Neural cell (in vitro differentiated cells): ENCODE data around the gene EPB41L5. TPM values are rescaled to one million over a fixed set of nuclear protein-coding genes. Genes with fewer than 3 reads are reported as not detected.

Experiments
- H2AFZ ChIP-seq: fragments of 200-600, 300-800 bp; sonication (generic), shearing (Covaris generic); 2 replicates; pipeline ENCODE4 v1.6.0; 2014; ENCODE audit warnings: low read depth, mild to moderate bottlenecking, antibody characterized with exemption, low read length, moderate library complexity
- H3F3A ChIP-seq: fragments of 200-600 bp; shearing (Covaris generic); 2 replicates; pipeline ENCODE4 v1.6.1; 2016; ENCODE audit warnings: mild to moderate bottlenecking, moderate library complexity, mixed read lengths, antibody characterized with exemption, low read length; ENCODE audit not compliant: insufficient read depth, poor library complexity, severe bottlenecking
- H3K27ac ChIP-seq: fragments of 200-600, 300-800 bp; sonication (generic), shearing (Covaris generic); 2 replicates; pipeline ENCODE4 v1.5.1; 2014; ENCODE audit warnings: mild to moderate bottlenecking, low read length, moderate library complexity
- H3K27me3 ChIP-seq: fragments of 300-800, 200-600 bp; sonication (generic), shearing (Covaris generic); 2 replicates; pipeline ENCODE4 v1.6.0; 2014; ENCODE audit warnings: mild to moderate bottlenecking, low read depth, low read length, moderate library complexity; ENCODE audit not compliant: insufficient read depth
- H3K36me3 ChIP-seq: fragments of 300-800, 200-600 bp; sonication (generic), shearing (Covaris generic); 2 replicates; pipeline ENCODE4 v1.5.1; 2014; ENCODE audit warnings: mild to moderate bottlenecking, antibody characterized with exemption, low read length, moderate library complexity; ENCODE audit not compliant: insufficient read depth
- H3K4me2 ChIP-seq: fragments of 300-800, 200-600 bp; sonication (generic), shearing (Covaris generic); 2 replicates; pipeline ENCODE4 v1.6.0; 2014; ENCODE audit warnings: mild to moderate bottlenecking, low read length
- H3K4me3 ChIP-seq: fragments of 300-800, 200-600 bp; sonication (generic), shearing (Covaris generic); 2 replicates; pipeline ENCODE4 v1.5.1; 2014; ENCODE audit warnings: mild to moderate bottlenecking, low read length, moderate library complexity
- H3K79me2 ChIP-seq: fragments of 200-600 bp; shearing (Covaris generic); replicated peaks from 2 replicates; pipeline ENCODE4 v1.6.0; 2014; ENCODE audit warnings: mild to moderate bottlenecking, low read length, moderate library complexity; ENCODE audit not compliant: insufficient read depth
- H3K9ac ChIP-seq: fragments of 300-800, 200-600 bp; sonication (generic), shearing (Covaris generic); 2 replicates; pipeline ENCODE4 v1.6.1; 2016; ENCODE audit warnings: mild to moderate bottlenecking, low read length, mixed read lengths
- H3K9me2 ChIP-seq: fragments of 200-600 bp; shearing (Covaris generic); 2 replicates; pipeline ENCODE4 v1.6.1; 2016; ENCODE audit warnings: mild to moderate bottlenecking, low read length, mixed read lengths; ENCODE audit not compliant: insufficient read depth
- H3K9me3 ChIP-seq: fragments of 200-600, 300-800 bp; sonication (generic), shearing (Covaris generic); 2 replicates; pipeline ENCODE4 v1.6.1; 2016; ENCODE audit warnings: mild to moderate bottlenecking, mixed run types, low read length, moderate library complexity, mixed read lengths
- H4K20me1 ChIP-seq: fragments of 200-600 bp; shearing (Covaris generic); 2 replicates; pipeline ENCODE4 v1.6.1; 2016; ENCODE audit warnings: mild to moderate bottlenecking, mixed run types; ENCODE audit not compliant: insufficient read depth
- CTCF ChIP-seq: fragments of 450-650 bp; IDR thresholded peaks from 2 replicates; pipeline ENCODE4 v1.5.1; 2014; ENCODE audit warnings: antibody characterized with exemption, mild to moderate bottlenecking, moderate library complexity; ENCODE audit not compliant: poor library complexity, severe bottlenecking
- EP300 ChIP-seq: fragments of 450-650 bp; conservative IDR thresholded peaks from 2 replicates; pipeline ENCODE4 v1.6.1; 2014; ENCODE audit warnings: antibody characterized with exemption, mild to moderate bottlenecking, moderate library complexity; ENCODE audit not compliant: poor library complexity, severe bottlenecking
- EZH2 ChIP-seq: fragments of 200-600, 300-800 bp; shearing (Covaris generic), sonication (generic); IDR thresholded peaks from 2 replicates; pipeline ENCODE4 v1.6.1; 2014; ENCODE audit warnings: antibody characterized with exemption, low read length, borderline replicate concordance, mild to moderate bottlenecking; ENCODE audit not compliant: insufficient read depth, poor library complexity, severe bottlenecking
- MXI1 ChIP-seq: fragments of 450-650 bp; conservative IDR thresholded peaks from 2 replicates; pipeline ENCODE4 v1.6.1; 2014; ENCODE audit warnings: antibody characterized with exemption, mild to moderate bottlenecking; ENCODE audit not compliant: poor library complexity, severe bottlenecking
- POLR2AphosphoS5 ChIP-seq: IDR thresholded peaks from 2 replicates; pipeline ENCODE4 v1.6.1; 2012
- RAD21 ChIP-seq: fragments of 450-650 bp; conservative IDR thresholded peaks from 2 replicates; pipeline ENCODE4 v1.6.1; 2014; ENCODE audit warnings: antibody characterized with exemption, mild to moderate bottlenecking, moderate library complexity
- REST ChIP-seq: IDR thresholded peaks from 2 replicates; pipeline ENCODE4 v1.6.1; 2012; ENCODE audit warnings: borderline replicate concordance
- SMC3 ChIP-seq: fragments of 450-650 bp; conservative IDR thresholded peaks from 2 replicates; pipeline ENCODE4 v1.6.1; 2014; ENCODE audit warnings: antibody characterized with exemption, mild to moderate bottlenecking, moderate library complexity; ENCODE audit not compliant: poor library complexity
- TAF1 ChIP-seq: IDR thresholded peaks from 2 replicates; pipeline ENCODE4 v1.6.1; 2012; ENCODE audit warnings: low read depth
- polyA plus RNA-seq: library from polyadenylated mRNA; depleted of rRNA; stranded (reverse); fragments of >200 nt; gene quantifications from 2 replicates; pipeline ENCODE4 v1.2.3, GENCODE V29; 2014

The EPB41L5 gene
- polyA plus RNA-seq, 1 donor from 2014 or later = 32.9 TPM

GRCh38 chr2:120132691-120133090 lies 119.8 kb downstream of the EPB41L5 start:
- H4K20me1 ChIP-seq = no peaks in the 10 kb centered on the region
- no peak overlapping the region for H3K9ac ChIP-seq
- no peaks in the 10 kb centered on the region for H3K79me2 ChIP-seq
- no peak overlapping the region for H3K4me3 ChIP-seq
- H3K27me3 ChIP-seq = no peaks in the 10 kb centered on the region
- peaks cover 6% of the 10 kb centered on the region for H3K9me3 ChIP-seq
- H3K27ac ChIP-seq = no peak overlapping the region
- H3K36me3 ChIP-seq = peaks cover 8% of the 10 kb centered on the region
- H3F3A ChIP-seq = no peaks in the 10 kb centered on the region
- H3K9me2 ChIP-seq = no peaks in the 10 kb centered on the region
- H3K4me2 ChIP-seq = no peak overlapping the region
- no peak overlapping the region for H2AFZ ChIP-seq
- TF ChIP-seq RAD21 (no peak), REST (no peak), POLR2AphosphoS5 (no peak), MXI1 (no peak), EZH2 (no peak), CTCF (no peak), TAF1 (no peak), SMC3 (no peak)

GRCh38 chr2:120133572-120134244 lies 120.8 kb downstream of the EPB41L5 start:
- TF ChIP-seq MXI1 = no peak
- no peak for TF ChIP-seq EZH2
- no peaks in the 10 kb centered on the region for H4K20me1 ChIP-seq
- no peaks in the 10 kb centered on the region for H3F3A ChIP-seq
- no peak overlapping the region for H3K27ac ChIP-seq
- no peak overlapping the region for H3K4me3 ChIP-seq
- H2AFZ ChIP-seq = no peak overlapping the region
- no peak overlapping the region for H3K4me2 ChIP-seq
- no peaks in the 10 kb centered on the region for H3K79me2 ChIP-seq
- peaks cover 6% of the 10 kb centered on the region for H3K9me3 ChIP-seq
- no peaks in the 10 kb centered on the region for H3K9me2 ChIP-seq
- peaks cover 8% of the 10 kb centered on the region for H3K36me3 ChIP-seq
- H3K27me3 ChIP-seq = no peaks in the 10 kb centered on the region
- no peak overlapping the region for H3K9ac ChIP-seq

GRCh38 chr2:120134263-120134662 lies 121.4 kb downstream of the EPB41L5 start:
- no peak overlapping the region for H3K4me3 ChIP-seq
- no peak overlapping the region for H3K27ac ChIP-seq
- no peaks in the 10 kb centered on the region for H3K27me3 ChIP-seq
- H3K4me2 ChIP-seq = no peak overlapping the region
- peaks cover 6% of the 10 kb centered on the region for H3K9me3 ChIP-seq
- H3F3A ChIP-seq = no peaks in the 10 kb centered on the region
- H3K9me2 ChIP-seq = no peaks in the 10 kb centered on the region
- no peaks in the 10 kb centered on the region for H4K20me1 ChIP-seq
- no peaks in the 10 kb centered on the region for H3K79me2 ChIP-seq
- no peak for TF ChIP-seq MXI1
- no peak for TF ChIP-seq CTCF
- no peak for TF ChIP-seq TAF1
- no peak for TF ChIP-seq EZH2
- TF ChIP-seq SMC3 = no peak
- no peak for TF ChIP-seq POLR2AphosphoS5
- TF ChIP-seq REST = no peak
- TF ChIP-seq EP300 = no peak
- no peak for TF ChIP-seq RAD21
- H3K36me3 ChIP-seq = peaks cover 8% of the 10 kb centered on the region
- H2AFZ ChIP-seq = no peak overlapping the region
- H3K9ac ChIP-seq = no peak overlapping the region
